GM12878 (cell line): ENCODE data around the gene HCRT. TPM values are rescaled to one million over a fixed set of nuclear protein-coding genes. Genes with fewer than 3 reads are reported as not detected.

Source experiments
- ATAC-seq: fragments of 200-7000 bp; cut with Tn5 transposase; 3 replicates; pipeline ENCODE4 v1.9.1; 2020; ENCODE audit warnings: mild to moderate bottlenecking, moderate library complexity
- BruUV-seq: library from RNA; stranded (reverse); fragments of 400-500 nt; replicated peaks from 2 replicates; lab custom pipeline; 2021; lab: Mats Ljungman, UMichigan
- CTCF ChIA-PET: fragments of 300-600 bp; sonication (Branson Sonifier 250); formaldehyde crosslinking; extraction: SDS; loops from one replicate; lab custom pipeline; 2021; ENCODE audit warnings: inconsistent platforms; lab: Yijun Ruan, JAX
- POLR2A ChIA-PET: fragments of 350-600 bp; formaldehyde crosslinking; extraction: SDS; loops from one replicate; lab custom pipeline; 2021; ENCODE audit warnings: inconsistent platforms; lab: Charles Lee
- RAD21 ChIA-PET: fragments of 300-600 bp; sonication (Branson Sonifier 250); formaldehyde crosslinking; loops from one replicate; lab custom pipeline; 2023; ENCODE audit warnings: antibody characterized with exemption; ENCODE audit not compliant: unreplicated experiment; lab: Charles Lee
- SMC1A ChIA-PET: fragments of 300-600 bp; sonication (Branson Sonifier 250); formaldehyde crosslinking; loops from one replicate; lab custom pipeline; 2023; ENCODE audit not compliant: unreplicated experiment, uncharacterized antibody; lab: Charles Lee
- DNase-seq: peaks from one replicate; pipeline ENCODE4 v3.0.0-alpha.2; 2011; ENCODE audit warnings: low read depth, low spot score
- FAIRE-seq: peaks from 3 replicates; lab custom pipeline; 2011; peaks lifted over from hg19 to GRCh38; lab: Jason Lieb, UNC
- H2AFZ ChIP-seq: 2 replicates; pipeline ENCODE4 v1.6.0; 2011; ENCODE audit warnings: low read depth, low read length, control low read depth; ENCODE audit not compliant: control insufficient read depth
- H3K27ac ChIP-seq: 2 replicates; pipeline ENCODE4 v1.5.1; 2011; ENCODE audit warnings: control low read depth; ENCODE audit not compliant: control insufficient read depth, insufficient read depth
- H3K27me3 ChIP-seq, 2 experiments: replicated peaks in 1 of 2; 2 replicates each; pipeline versions ENCODE4 v1.6.0 to v1.6.1; 2011; ENCODE audit warnings: low read length in 1 of 2; ENCODE audit not compliant: control insufficient read depth in 2 of 2, insufficient read depth in 2 of 2
- H3K36me3 ChIP-seq, 2 experiments: 2 replicates each; pipeline ENCODE4 v1.5.1; 2011; ENCODE audit warnings: low read length in 1 of 2; ENCODE audit not compliant: control insufficient read depth in 2 of 2, insufficient read depth in 2 of 2
- H3K4me1 ChIP-seq: 2 replicates; pipeline ENCODE4 v1.6.1; 2011; ENCODE audit warnings: mild to moderate bottlenecking, low read length, moderate library complexity, mixed read lengths; ENCODE audit not compliant: control insufficient read depth, insufficient read depth
- H3K4me2 ChIP-seq: 2 replicates; pipeline ENCODE4 v1.6.0; 2011; ENCODE audit warnings: control low read depth; ENCODE audit not compliant: control insufficient read depth, insufficient read depth
- H3K4me3 ChIP-seq: fragments of 200-600 bp; sonication (generic); 2 replicates; pipeline ENCODE4 v1.5.1; 2016
- H3K79me2 ChIP-seq: 2 replicates; pipeline ENCODE4 v1.6.0; 2011; ENCODE audit warnings: low read length; ENCODE audit not compliant: control insufficient read depth, insufficient read depth
- H3K9ac ChIP-seq: 2 replicates; pipeline ENCODE4 v1.8.0; 2011; ENCODE audit warnings: low read length, control low read depth, mixed read lengths; ENCODE audit not compliant: control insufficient read depth, insufficient read depth
- H3K9me3 ChIP-seq: replicated peaks from 3 replicates; pipeline ENCODE4 v1.5.1; 2011; ENCODE audit warnings: mild to moderate bottlenecking, low read length; ENCODE audit not compliant: control insufficient read depth, insufficient read depth
- H4K20me1 ChIP-seq: 2 replicates; pipeline ENCODE4 v1.6.0; 2011; ENCODE audit not compliant: control insufficient read depth, insufficient read depth
- BCL11A ChIP-seq: IDR thresholded peaks from 2 replicates; pipeline ENCODE4 v1.6.1; 2011; ENCODE audit warnings: low read depth, low read length
- E2F4 ChIP-seq: IDR thresholded peaks from 2 replicates; pipeline ENCODE4 v1.6.1; 2012; ENCODE audit warnings: low read depth, low read length, improper control_type of control experiment
- EED ChIP-seq: sonication (generic); IDR thresholded peaks from 2 replicates; pipeline ENCODE4 v1.6.1; 2016; ENCODE audit warnings: antibody characterized with exemption, low read depth
- ESRRA ChIP-seq: IDR thresholded peaks from 2 replicates; pipeline ENCODE4 v1.6.1; 2012; ENCODE audit warnings: mild to moderate bottlenecking, low read length, improper control_type of control experiment
- KDM1A ChIP-seq: fragments of 200-600 bp; sonication (generic); IDR thresholded peaks from 2 replicates; pipeline ENCODE4 v1.6.1; 2016; ENCODE audit warnings: borderline replicate concordance
- MEF2A ChIP-seq: IDR thresholded peaks from 2 replicates; pipeline ENCODE4 v1.6.1; 2011; ENCODE audit warnings: low read depth, mild to moderate bottlenecking, low read length, moderate library complexity; ENCODE audit not compliant: insufficient read depth
- MYB ChIP-seq: fragments of 150-350 bp; IDR thresholded peaks from 2 replicates; pipeline ENCODE4 v1.6.1; 2014; ENCODE audit warnings: mild to moderate bottlenecking, low read depth, low read length, borderline replicate concordance
- NBN ChIP-seq: fragments of 450-650 bp; IDR thresholded peaks from 2 replicates; pipeline ENCODE4 v1.6.1; 2016
- NFYA ChIP-seq: IDR thresholded peaks from 2 replicates; pipeline ENCODE4 v1.6.1; 2011; ENCODE audit warnings: low read depth, mild to moderate bottlenecking, low read length, improper control_type of control experiment, borderline replicate concordance
- PKNOX1 ChIP-seq: fragments of 450-650 bp; IDR thresholded peaks from 2 replicates; pipeline ENCODE4 v1.6.1; 2016; ENCODE audit warnings: mild to moderate bottlenecking
- POLR2AphosphoS2 ChIP-seq: IDR thresholded peaks from 2 replicates; pipeline ENCODE4 v1.6.1; 2011; ENCODE audit warnings: low read depth, mild to moderate bottlenecking, low read length, improper control_type of control experiment, moderate library complexity
- RELA ChIP-seq: fragments of 450-650 bp; IDR thresholded peaks from 2 replicates; pipeline ENCODE4 v1.8.0; 2014; ENCODE audit warnings: borderline replicate concordance; ENCODE audit not compliant: partially characterized antibody
- SIN3A ChIP-seq: IDR thresholded peaks from 2 replicates; pipeline ENCODE4 v1.6.1; 2012; ENCODE audit warnings: low read depth, low read length, improper control_type of control experiment
- SREBF1 ChIP-seq: IDR thresholded peaks from 2 replicates; pipeline ENCODE4 v1.6.1; 2012; ENCODE audit warnings: mild to moderate bottlenecking, low read length
- SRF ChIP-seq, 2 experiments: IDR thresholded peaks; 2 replicates each; pipeline ENCODE4 v1.6.1; 2011; ENCODE audit warnings: low read depth in 2 of 2, low read length in 2 of 2, mild to moderate bottlenecking in 1 of 2, moderate library complexity in 1 of 2
- STAT1 ChIP-seq: fragments of 450-650 bp; conservative IDR thresholded peaks from 2 replicates; pipeline ENCODE4 v1.6.1; 2014; ENCODE audit warnings: antibody characterized with exemption, mild to moderate bottlenecking
- TAF1 ChIP-seq: IDR thresholded peaks from 2 replicates; pipeline ENCODE4 v1.6.1; 2011; ENCODE audit warnings: mild to moderate bottlenecking, low read depth, low read length, borderline replicate concordance
- YY1 ChIP-seq: IDR thresholded peaks from 2 replicates; pipeline ENCODE4 v1.6.1; 2011; ENCODE audit warnings: low read depth, mild to moderate bottlenecking, low read length
- ZNF384 ChIP-seq: IDR thresholded peaks from 2 replicates; pipeline ENCODE4 v1.6.1; 2012; ENCODE audit warnings: low read depth, mild to moderate bottlenecking, low read length, improper control_type of control experiment, borderline replicate concordance
- ZZZ3 ChIP-seq: IDR thresholded peaks from 2 replicates; pipeline ENCODE4 v1.6.1; 2011; ENCODE audit warnings: low read depth; ENCODE audit not compliant: control insufficient read depth, insufficient read length
- WGBS: methylation state at CpG from one replicate; pipeline ENCODE4 v1.1.6; 2016; ENCODE audit warnings: low lambda C conversion rate; ENCODE audit not compliant: insufficient replicate concordance, insufficient coverage; ENCODE audit errors: missing lambda C conversion rate; 5-methylcytosine and 5-hydroxymethylcytosine counted together
- in situ Hi-C: fragments of 300-500 bp; cut with MboI; formaldehyde crosslinking; loops from 9 replicates; pipeline ENCODE4 v1.14.3; 2018; ENCODE audit warnings: mixed read lengths
- intact Hi-C: fragments of 100-400 bp; cut with micrococcal nuclease; formaldehyde crosslinking; loops from one replicate; pipeline ENCODE4 v1.14.2; 2022; ENCODE audit not compliant: unreplicated experiment
- polyA plus RNA-seq, 11 experiments: library from polyadenylated mRNA; depleted of rRNA in 4 of 11; unstranded in 6 of 11; stranded (reverse) in 5 of 11; fragments of >200 nt; fragmentation: Nextera tagmentation in 4 of 11; fragmentation: Illumina TruSeq in 1 of 11; extraction: Ambion mirVana in 4 of 11; extraction: Trizol in 1 of 11; gene quantifications; 1 replicate in 1 of 11; 2 replicates in 10 of 11; pipeline versions ENCODE4 v1.2.1 to v1.2.3, GENCODE V29; 2011 to 2016; ENCODE audit warnings: inconsistent platforms in 2 of 11, missing spikeins in 2 of 11, low read depth in 1 of 11
- total RNA-seq, 4 experiments: library from RNA; depleted of rRNA in 3 of 4; stranded (reverse); fragments of >200 nt in 3 of 4; fragmentation: Illumina TruSeq in 1 of 4; extraction: Trizol in 1 of 4; gene quantifications; 2 replicates each; pipeline versions ENCODE4 v1.2.1 to v1.2.3, GENCODE V29; 2013 to 2021
- TF ChIP-seq, protein P1 (sequence below): IDR thresholded peaks from 2 replicates; pipeline ENCODE4 v1.6.1; 2011; ENCODE audit warnings: borderline replicate concordance, low read depth, mild to moderate bottlenecking, moderate library complexity, mixed read lengths, low read length; ENCODE audit not compliant: insufficient read depth; ENCODE audit errors: extremely low read length

The HCRT gene
- total and polyA plus RNA-seq, 10 of the 15 experiments (the other 5 are each of a cell fraction or from before 2014, with no cell fraction given) = 0.41 TPM; not detected in 9

GRCh38 chr17:42180922-42181850, 4.1 kb downstream of the HCRT start, which contains the start of gene KCNH4:
TSS of gene KCNH4 (minus strand) at chr17:42181142. CDS start at chr17:42180945, 197 bp downstream.
- H3K4me3 ChIP-seq = peak within 1 kb of the TSS; percentile 21; the same call in 1 of the 2 replicates
- no TSS peak for BruUV-seq
- POLR2A ChIA-PET = interaction anchor here (0.5 to 1.9 kb wide), 11 partner anchors 14 to 216 kb away, joined by 3 to 15 read pairs (median 4); partner anchors contain the start of genes DHX58, GHDC and KAT2A
- H3K36me3 ChIP-seq = no peaks in the 10 kb centered on the region
- in situ Hi-C loops (no loop called here), intact Hi-C loops (loop anchor here (1.0 to 10.0 kb wide), 5 partner anchors 63 to 224 kb away; partner anchors contain the start of genes CNP and STAT5A)
- SMC1A ChIA-PET = interaction anchor here (0.6 to 4.7 kb wide), 31 partner anchors 13 to 226 kb away, joined by 3 to 53 read pairs (median 4); partner anchors contain the start of genes CNP, DHX58, GHDC and KAT2A
- CTCF ChIA-PET = interaction anchor here (0.6 to 4.6 kb wide), 44 partner anchors 9 to 440 kb away, joined by 3 to 138 read pairs (median 4); partner anchors contain the start of genes CNP, DHX58, DNAJC7 and GHDC
- RAD21 ChIA-PET = interaction anchor here (0.7 to 4.7 kb wide), 30 partner anchors 9 to 225 kb away, joined by 3 to 78 read pairs (median 4); partner anchors contain the start of genes DHX58, DNAJC7, GHDC and KAT2A
- ATAC-seq = peak; percentile 77
- H2AFZ ChIP-seq = peak within 1 kb of the TSS; percentile 62
- peak; percentile 58 for DNase-seq
- no peaks in the 10 kb centered on the region for H3K27me3 ChIP-seq
- H3K4me2 ChIP-seq = peak within 1 kb of the TSS; percentile 94
- no peak within 1 kb of the TSS for H3K27ac ChIP-seq
- H3K9ac ChIP-seq = no peak within 1 kb of the TSS
- no peaks in the 10 kb centered on the region for H4K20me1 ChIP-seq
- H3K4me1 ChIP-seq = peaks cover 39% of the 10 kb centered on the region
- no peaks in the 10 kb centered on the region for H3K9me3 ChIP-seq
- H3K79me2 ChIP-seq = no peaks in the 10 kb centered on the region
- WGBS = 1% methylated on average over 34 of the region's 60 CpGs
- FAIRE-seq = peak; percentile 91
- peak; percentile 67; the same call in 1 of the 2 replicates for TF ChIP-seq SIN3A
- TF ChIP-seq EED = no peak; the same call in 1 of the 2 replicates
- TF ChIP-seq SREBF1 = no peak
- TF ChIP-seq YY1 = peak; percentile 61
- no peak for TF ChIP-seq MEF2A
- TF ChIP-seq PKNOX1 = peak; percentile 90
- peak; percentile 85 for TF ChIP-seq E2F4
- no peak for TF ChIP-seq TAF1
- no peak for TF ChIP-seq NFYA
- TF ChIP-seq POLR2AphosphoS2 = no peak
- TF ChIP-seq STAT1 = no peak
- TF ChIP-seq, protein P1, sequence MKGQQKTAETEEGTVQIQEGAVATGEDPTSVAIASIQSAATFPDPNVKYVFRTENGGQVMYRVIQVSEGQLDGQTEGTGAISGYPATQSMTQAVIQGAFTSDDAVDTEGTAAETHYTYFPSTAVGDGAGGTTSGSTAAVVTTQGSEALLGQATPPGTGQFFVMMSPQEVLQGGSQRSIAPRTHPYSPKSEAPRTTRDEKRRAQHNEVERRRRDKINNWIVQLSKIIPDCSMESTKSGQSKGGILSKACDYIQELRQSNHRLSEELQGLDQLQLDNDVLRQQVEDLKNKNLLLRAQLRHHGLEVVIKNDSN = peak; percentile 67
- TF ChIP-seq RELA = peak; percentile 82
- TF ChIP-seq MYB = no peak
- TF ChIP-seq ESRRA = no peak
- TF ChIP-seq NBN = peak; percentile 53; the same call in 1 of the 2 replicates
- TF ChIP-seq SRF (IDR thresholded peaks at IDR 0.05; ENCODE audit: low read depth in 2 of 2, low read length in 2 of 2) = no peak
- TF ChIP-seq ZZZ3 = no peak
- no peak for TF ChIP-seq KDM1A
- no peak for TF ChIP-seq ZNF384
- no peak for TF ChIP-seq BCL11A
